Esophagus squamous epithelium (tissue), 5 donors: ENCODE data around the gene LRP1B. TPM values are rescaled to one million over a fixed set of nuclear protein-coding genes. Genes with fewer than 3 reads are reported as not detected.

Source experiments
- DNase-seq: peaks from one replicate; lab custom pipeline; 2025; lab: John Stamatoyannopoulos, UW
- H3K27ac ChIP-seq, 4 donors: fragments of 200-600 bp; sonication (generic); one replicate each; pipeline ENCODE4 v1.5.1; 2016 to 2019; ENCODE audit warnings: mild to moderate bottlenecking in 1 of 4
- H3K27me3 ChIP-seq, 4 donors: fragments of 200-600 bp; sonication (generic); 1 replicate in 3 of 4; 2 replicates in 1 of 4; pipeline versions ENCODE4 v1.5.1 to v1.6.0; 2017 to 2021; ENCODE audit warnings: antibody characterized with exemption in 1 of 4
- H3K36me3 ChIP-seq, 3 donors: fragments of 200-600 bp; sonication (generic); one replicate each; pipeline ENCODE4 v1.5.1; 2016 to 2019
- H3K4me1 ChIP-seq, 3 donors: fragments of 200-600 bp; sonication (generic); one replicate each; pipeline ENCODE4 v1.5.1; 2017 to 2019
- H3K4me3 ChIP-seq, 4 donors: fragments of 200-600 bp; sonication (generic); 1 replicate in 3 of 4; 2 replicates in 1 of 4; pipeline ENCODE4 v1.5.1; 2016 to 2019; ENCODE audit warnings: mild to moderate bottlenecking in 2 of 4, moderate library complexity in 1 of 4
- H3K9me3 ChIP-seq, 3 donors: fragments of 200-600 bp; sonication (generic); one replicate each; pipeline ENCODE4 v1.5.1; 2016 to 2019
- POLR2A ChIP-seq, 4 donors: fragments of 450-650 bp; IDR thresholded peaks; one replicate each; pipeline ENCODE4 v1.6.1; 2017; ENCODE audit warnings: antibody characterized with exemption in 4 of 4, mild to moderate bottlenecking in 4 of 4, moderate library complexity in 3 of 4
- WGBS, 2 donors: methylation state at CpG; one replicate each; pipeline ENCODE4 v1.1.5; 2018; 5-methylcytosine and 5-hydroxymethylcytosine counted together
- intact Hi-C: fragments of 100-400 bp; cut with DNase I; formaldehyde crosslinking; loops from one replicate; pipeline ENCODE4 v1.15.0; 2022
- total RNA-seq, 4 donors: library from RNA; depleted of rRNA; stranded (reverse); fragments of >200 nt; gene quantifications; one replicate each; pipeline ENCODE4 v1.1.0, GENCODE V29; 2016
- TF ChIP-seq, protein P1 (sequence below), 6 experiments: fragments of 450-650 bp in 4 of 6; fragments of 200-600 bp in 2 of 6; sonication (generic) in 2 of 6; IDR thresholded peaks; one replicate each; pipeline ENCODE4 v1.5.1; 2016 to 2019; ENCODE audit warnings: antibody characterized with exemption in 6 of 6, mild to moderate bottlenecking in 4 of 6, moderate library complexity in 4 of 6
- donor health status: DM: yes; HTN: yes; CAD: no.

Gene LRP1B
- total RNA-seq, 4 donors from 2014 or later, result 0.04 to 1.1 (median 0.23) TPM

DNA sequence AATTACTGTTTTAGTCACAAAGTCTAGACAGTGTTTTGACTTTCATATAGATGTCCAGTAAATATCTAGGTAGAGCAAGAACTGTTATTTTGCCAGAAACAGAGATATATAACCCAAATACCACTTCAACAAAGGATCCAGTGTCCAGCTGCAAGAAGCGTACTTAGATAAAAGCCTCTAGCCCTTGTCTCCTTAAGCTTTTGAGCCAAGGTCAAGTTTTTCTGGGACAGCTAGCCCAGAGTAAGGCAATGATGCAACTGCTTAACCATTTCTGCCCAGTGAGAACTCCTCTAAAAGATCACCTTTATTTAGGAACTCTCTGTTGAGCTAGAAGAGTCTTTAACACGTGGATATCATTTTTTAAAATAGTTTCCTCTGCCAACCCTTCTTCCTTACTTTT lies 1925.7 kb downstream of the LRP1B start:
- Histone ChIP-seq H3K27ac (no peak overlapping the region), H3K9me3 (no peaks in the 10 kb centered on the region), H3K36me3 (no peaks in the 10 kb centered on the region), H3K4me3 (no peak overlapping the region), H3K4me1 (no peaks in the 10 kb centered on the region), H3K27me3 (no peaks in the 10 kb centered on the region)
- intact Hi-C loops, result no loop called here
- TF ChIP-seq, protein P1, sequence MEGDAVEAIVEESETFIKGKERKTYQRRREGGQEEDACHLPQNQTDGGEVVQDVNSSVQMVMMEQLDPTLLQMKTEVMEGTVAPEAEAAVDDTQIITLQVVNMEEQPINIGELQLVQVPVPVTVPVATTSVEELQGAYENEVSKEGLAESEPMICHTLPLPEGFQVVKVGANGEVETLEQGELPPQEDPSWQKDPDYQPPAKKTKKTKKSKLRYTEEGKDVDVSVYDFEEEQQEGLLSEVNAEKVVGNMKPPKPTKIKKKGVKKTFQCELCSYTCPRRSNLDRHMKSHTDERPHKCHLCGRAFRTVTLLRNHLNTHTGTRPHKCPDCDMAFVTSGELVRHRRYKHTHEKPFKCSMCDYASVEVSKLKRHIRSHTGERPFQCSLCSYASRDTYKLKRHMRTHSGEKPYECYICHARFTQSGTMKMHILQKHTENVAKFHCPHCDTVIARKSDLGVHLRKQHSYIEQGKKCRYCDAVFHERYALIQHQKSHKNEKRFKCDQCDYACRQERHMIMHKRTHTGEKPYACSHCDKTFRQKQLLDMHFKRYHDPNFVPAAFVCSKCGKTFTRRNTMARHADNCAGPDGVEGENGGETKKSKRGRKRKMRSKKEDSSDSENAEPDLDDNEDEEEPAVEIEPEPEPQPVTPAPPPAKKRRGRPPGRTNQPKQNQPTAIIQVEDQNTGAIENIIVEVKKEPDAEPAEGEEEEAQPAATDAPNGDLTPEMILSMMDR (IDR thresholded peaks at IDR 0.05), result no peak
- TF ChIP-seq POLR2A (IDR thresholded peaks at IDR 0.05), result no peak
- DNase-seq, result no peak
- 42 to 44% methylated on average over 2 of the region's 2 CpGs for WGBS, 2 donors

DNA sequence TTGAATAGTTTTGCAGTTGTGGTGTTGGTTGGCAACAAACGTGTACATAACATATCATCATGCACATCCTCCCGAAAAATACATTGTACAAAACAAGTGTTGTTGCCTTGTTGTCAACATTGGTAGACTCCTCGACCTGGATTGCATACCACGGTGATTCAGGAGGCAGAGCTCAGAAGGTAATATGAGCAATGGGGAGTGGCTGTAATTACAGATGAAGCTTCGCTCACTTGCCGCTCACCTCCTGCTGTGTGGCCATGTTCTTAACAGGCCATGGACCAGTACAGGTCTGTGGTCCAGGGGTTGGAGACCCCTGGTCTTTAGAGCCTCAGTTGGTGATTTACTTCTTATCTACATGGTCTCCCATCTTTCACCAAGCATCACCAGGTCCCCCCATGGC lies 1927.5 kb downstream of the LRP1B start:
- 73% methylated on average over 5 to 6 of the region's 6 CpGs for WGBS, 2 donors
- intact Hi-C loops, result no loop called here

DNA sequence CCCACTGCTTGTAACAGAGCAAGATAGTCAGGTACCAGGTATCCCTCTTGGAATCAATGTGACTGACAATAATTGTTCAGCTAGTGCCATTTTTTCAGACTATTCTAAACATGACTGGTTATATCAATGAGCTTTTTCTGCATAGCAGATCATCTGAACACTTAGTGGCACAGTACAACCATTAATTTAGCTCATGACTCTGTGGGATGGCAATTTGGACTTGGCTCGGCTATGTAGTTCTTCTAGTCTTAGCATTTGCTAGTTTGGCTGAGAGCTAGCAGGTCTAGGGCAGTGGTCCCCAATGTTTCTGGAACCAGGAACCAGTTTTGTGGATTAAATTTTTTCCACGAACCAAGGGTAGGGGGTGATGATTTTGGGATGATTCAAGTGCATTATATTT lies 1929.2 kb downstream of the LRP1B start:
- Histone ChIP-seq H3K36me3 (no peaks in the 10 kb centered on the region), H3K27me3 (no peaks in the 10 kb centered on the region), H3K9me3 (no peaks in the 10 kb centered on the region), H3K27ac (no peak overlapping the region), H3K4me3 (no peak overlapping the region), H3K4me1 (no peaks in the 10 kb centered on the region)
- intact Hi-C loops, result no loop called here
- TF ChIP-seq, protein P1 (IDR thresholded peaks at IDR 0.05), result no peak
- TF ChIP-seq POLR2A (IDR thresholded peaks at IDR 0.05), result no peak
- 21 to 59% methylated on average over 2 of the region's 2 CpGs for WGBS, 2 donors
- no peak for DNase-seq

More for the DNA sequence above, 1927.5 kb downstream of the LRP1B start:
- Histone ChIP-seq H3K4me3 (no peak overlapping the region), H3K27ac (no peak overlapping the region), H3K36me3 (no peaks in the 10 kb centered on the region), H3K4me1 (no peaks in the 10 kb centered on the region), H3K27me3 (no peaks in the 10 kb centered on the region), H3K9me3 (no peaks in the 10 kb centered on the region)
- TF ChIP-seq, protein P1 (IDR thresholded peaks at IDR 0.05), result no peak
- no peak for TF ChIP-seq POLR2A (IDR thresholded peaks at IDR 0.05)
- DNase-seq, result no peak

DNA sequence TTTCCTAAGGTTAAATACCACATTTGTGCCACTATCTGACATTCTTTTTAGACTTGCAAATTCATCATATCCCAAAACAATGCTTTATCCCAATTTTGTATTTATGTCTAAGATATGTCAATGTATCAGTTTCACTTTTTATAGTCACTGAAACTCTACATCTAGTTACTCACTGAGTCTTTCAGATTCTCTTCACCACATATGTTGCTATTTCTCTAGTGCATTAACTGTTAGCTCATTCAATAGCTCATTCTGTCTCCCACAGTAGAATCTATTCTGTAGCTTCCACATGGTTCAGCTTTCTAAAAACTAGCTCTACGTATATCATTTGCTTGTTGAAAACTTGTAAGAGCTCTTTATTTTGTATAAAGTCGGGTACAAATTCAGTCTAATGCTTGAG lies 1930.1 kb downstream of the LRP1B start:
- intact Hi-C loops, result no loop called here
- Histone ChIP-seq H3K4me1 (no peaks in the 10 kb centered on the region), H3K27ac (no peak overlapping the region), H3K9me3 (no peaks in the 10 kb centered on the region), H3K4me3 (no peak overlapping the region), H3K36me3 (no peaks in the 10 kb centered on the region), H3K27me3 (no peaks in the 10 kb centered on the region)
- WGBS, 2 donors, result 49 to 78% methylated on average over 2 of the region's 2 CpGs
- DNase-seq, result no peak
- TF ChIP-seq POLR2A (IDR thresholded peaks at IDR 0.05), result no peak
- TF ChIP-seq, protein P1 (IDR thresholded peaks at IDR 0.05), result no peak

DNA sequence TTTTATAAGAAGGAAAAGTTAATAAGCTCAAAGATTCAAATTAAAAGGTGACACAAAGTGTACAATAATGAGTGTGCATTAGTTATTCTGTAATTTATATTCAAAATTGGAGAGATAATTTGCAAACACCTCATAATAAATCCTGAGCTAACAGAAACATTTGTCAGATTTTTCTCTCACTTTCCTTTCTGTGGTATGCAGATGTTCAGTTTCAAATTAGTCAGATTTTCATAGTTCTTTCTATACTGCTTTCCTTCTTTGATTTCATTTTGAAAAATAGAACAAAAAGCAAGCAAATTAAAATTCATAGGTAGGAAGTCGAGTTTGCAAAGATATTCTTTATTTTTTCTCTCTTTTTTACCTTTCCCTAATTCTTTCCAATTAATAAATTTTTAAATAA lies 1930.5 kb downstream of the LRP1B start:
- WGBS, 2 donors, result 22 to 50% methylated on average over 1 of the region's 1 CpG
- Histone ChIP-seq H3K27ac (no peak overlapping the region), H3K36me3 (no peaks in the 10 kb centered on the region), H3K9me3 (no peaks in the 10 kb centered on the region), H3K27me3 (no peaks in the 10 kb centered on the region), H3K4me3 (no peak overlapping the region), H3K4me1 (no peaks in the 10 kb centered on the region)
- intact Hi-C loops, result no loop called here
- TF ChIP-seq, protein P1 (IDR thresholded peaks at IDR 0.05), result no peak
- no peak for TF ChIP-seq POLR2A (IDR thresholded peaks at IDR 0.05)
- no peak for DNase-seq
